ENCODE results near the gene MRPS27. TPM values are rescaled to one million over a fixed set of nuclear protein-coding genes. Genes with fewer than 3 reads are reported as not detected.

The MRPS27 gene
- total and polyA plus RNA-seq, 2 of the 13 experiments (the other 11 are each of a cell fraction or from before 2014, with no cell fraction given): 71.8 to 115 TPM

GRCh38 chr5:72319976-72320752, at the start of gene MRPS27, which contains the start of gene PTCD2 (continued):
- TF ChIP-seq RFXAP (CRISPR knock-in tag; IDR thresholded peaks at IDR 0.05; ENCODE audit: borderline replicate concordance) (no peak; the same call in 1 of the 2 replicates), DZIP1 (CRISPR knock-in tag; IDR thresholded peaks at IDR 0.05) (no peak; the same call in 1 of the 2 replicates), ZBTB14 (CRISPR knock-in tag; IDR thresholded peaks at IDR 0.05) (no peak), ZBTB39 (CRISPR knock-in tag; IDR thresholded peaks at IDR 0.05) (no peak), ZBTB49 (CRISPR knock-in tag; IDR thresholded peaks at IDR 0.05; ENCODE audit: borderline replicate concordance) (no peak), TP53 (CRISPR knock-in tag; conservative IDR thresholded peaks at IDR 0.05) (no peak), RAD21 (CRISPR knock-in tag; IDR thresholded peaks at IDR 0.05) (no peak), MAFG (CRISPR knock-in tag; IDR thresholded peaks at IDR 0.05) (no peak), CTCF (CRISPR knock-in tag; IDR thresholded peaks at IDR 0.05) (peak; percentile 53), CREM (IDR thresholded peaks at IDR 0.05) (peak; percentile 82), CREM (CRISPR knock-in tag; IDR thresholded peaks at IDR 0.05) (no peak), SPEN (CRISPR knock-in tag; IDR thresholded peaks at IDR 0.05; ENCODE audit: low read depth) (no peak; the same call in 1 of the 2 replicates), BCL3 (CRISPR knock-in tag; IDR thresholded peaks at IDR 0.05) (peak; percentile 65; the same call in 1 of the 2 replicates), ZNF605 (CRISPR knock-in tag; IDR thresholded peaks at IDR 0.05) (no peak), NFE2L1 (CRISPR knock-in tag; IDR thresholded peaks at IDR 0.05; ENCODE audit: borderline replicate concordance) (no peak), MATR3 (CRISPR knock-in tag; IDR thresholded peaks at IDR 0.05) (no peak), CREB1 (IDR thresholded peaks at IDR 0.05) (peak; percentile 87), CREB1 (CRISPR knock-in tag; IDR thresholded peaks at IDR 0.05) (peak; percentile 88)

Measured in HepG2 (cell line).